HL-60 (cell line): Measurements from ENCODE around the gene ZFHX3.

Experiments
- GABPA ChIP-seq: IDR thresholded peaks from 2 replicates; pipeline ENCODE4 v1.6.1; 2012; ENCODE audit warnings: low read depth
- POLR2AphosphoS5 ChIP-seq: IDR thresholded peaks from 2 replicates; pipeline ENCODE4 v1.6.1; 2012; ENCODE audit warnings: low read depth
- SPI1 ChIP-seq: IDR thresholded peaks from 2 replicates; pipeline ENCODE4 v1.6.1; 2012; ENCODE audit warnings: low read depth, mild to moderate bottlenecking, borderline replicate concordance
- TF ChIP-seq, protein P1 (sequence below): IDR thresholded peaks from one replicate; pipeline ENCODE4 v1.5.1; 2011; ENCODE audit warnings: low read length, control low read depth, inconsistent platforms; ENCODE audit not compliant: insufficient read depth
- TF ChIP-seq, protein P2 (sequence below): IDR thresholded peaks from 2 replicates; pipeline ENCODE4 v1.6.1; 2012; ENCODE audit warnings: low read depth; ENCODE audit not compliant: insufficient replicate concordance

GRCh38 chr16:72946474-72947194 is 101.3 kb downstream of the ZFHX3 start:
- TF ChIP-seq, protein P1, sequence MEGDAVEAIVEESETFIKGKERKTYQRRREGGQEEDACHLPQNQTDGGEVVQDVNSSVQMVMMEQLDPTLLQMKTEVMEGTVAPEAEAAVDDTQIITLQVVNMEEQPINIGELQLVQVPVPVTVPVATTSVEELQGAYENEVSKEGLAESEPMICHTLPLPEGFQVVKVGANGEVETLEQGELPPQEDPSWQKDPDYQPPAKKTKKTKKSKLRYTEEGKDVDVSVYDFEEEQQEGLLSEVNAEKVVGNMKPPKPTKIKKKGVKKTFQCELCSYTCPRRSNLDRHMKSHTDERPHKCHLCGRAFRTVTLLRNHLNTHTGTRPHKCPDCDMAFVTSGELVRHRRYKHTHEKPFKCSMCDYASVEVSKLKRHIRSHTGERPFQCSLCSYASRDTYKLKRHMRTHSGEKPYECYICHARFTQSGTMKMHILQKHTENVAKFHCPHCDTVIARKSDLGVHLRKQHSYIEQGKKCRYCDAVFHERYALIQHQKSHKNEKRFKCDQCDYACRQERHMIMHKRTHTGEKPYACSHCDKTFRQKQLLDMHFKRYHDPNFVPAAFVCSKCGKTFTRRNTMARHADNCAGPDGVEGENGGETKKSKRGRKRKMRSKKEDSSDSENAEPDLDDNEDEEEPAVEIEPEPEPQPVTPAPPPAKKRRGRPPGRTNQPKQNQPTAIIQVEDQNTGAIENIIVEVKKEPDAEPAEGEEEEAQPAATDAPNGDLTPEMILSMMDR: no peak
- TF ChIP-seq, protein P2, sequence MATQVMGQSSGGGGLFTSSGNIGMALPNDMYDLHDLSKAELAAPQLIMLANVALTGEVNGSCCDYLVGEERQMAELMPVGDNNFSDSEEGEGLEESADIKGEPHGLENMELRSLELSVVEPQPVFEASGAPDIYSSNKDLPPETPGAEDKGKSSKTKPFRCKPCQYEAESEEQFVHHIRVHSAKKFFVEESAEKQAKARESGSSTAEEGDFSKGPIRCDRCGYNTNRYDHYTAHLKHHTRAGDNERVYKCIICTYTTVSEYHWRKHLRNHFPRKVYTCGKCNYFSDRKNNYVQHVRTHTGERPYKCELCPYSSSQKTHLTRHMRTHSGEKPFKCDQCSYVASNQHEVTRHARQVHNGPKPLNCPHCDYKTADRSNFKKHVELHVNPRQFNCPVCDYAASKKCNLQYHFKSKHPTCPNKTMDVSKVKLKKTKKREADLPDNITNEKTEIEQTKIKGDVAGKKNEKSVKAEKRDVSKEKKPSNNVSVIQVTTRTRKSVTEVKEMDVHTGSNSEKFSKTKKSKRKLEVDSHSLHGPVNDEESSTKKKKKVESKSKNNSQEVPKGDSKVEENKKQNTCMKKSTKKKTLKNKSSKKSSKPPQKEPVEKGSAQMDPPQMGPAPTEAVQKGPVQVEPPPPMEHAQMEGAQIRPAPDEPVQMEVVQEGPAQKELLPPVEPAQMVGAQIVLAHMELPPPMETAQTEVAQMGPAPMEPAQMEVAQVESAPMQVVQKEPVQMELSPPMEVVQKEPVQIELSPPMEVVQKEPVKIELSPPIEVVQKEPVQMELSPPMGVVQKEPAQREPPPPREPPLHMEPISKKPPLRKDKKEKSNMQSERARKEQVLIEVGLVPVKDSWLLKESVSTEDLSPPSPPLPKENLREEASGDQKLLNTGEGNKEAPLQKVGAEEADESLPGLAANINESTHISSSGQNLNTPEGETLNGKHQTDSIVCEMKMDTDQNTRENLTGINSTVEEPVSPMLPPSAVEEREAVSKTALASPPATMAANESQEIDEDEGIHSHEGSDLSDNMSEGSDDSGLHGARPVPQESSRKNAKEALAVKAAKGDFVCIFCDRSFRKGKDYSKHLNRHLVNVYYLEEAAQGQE: no peak
- TF ChIP-seq POLR2AphosphoS5: no peak
- no peak for TF ChIP-seq GABPA
- no peak for TF ChIP-seq SPI1
